Measurements from ENCODE around the gene TMEM106B.

The TMEM106B gene

GRCh38 chr7:12194426-12194825, 16.7 kb upstream of the TMEM106B start:
- no peak for DNase-seq (ENCODE audit: low read depth, low spot score)
- no peak for TF ChIP-seq CTCF (IDR thresholded peaks at IDR 0.05; ENCODE audit: low read depth, low read length)
- in situ Hi-C loops (cut with HindIII; ENCODE audit: low sequenced_read_pairs) = no loop called here
- H3K4me3 ChIP-seq (ENCODE audit: low read depth, low read length) = no peak overlapping the region

- H3K4me3 ChIP-seq (ENCODE audit: low read depth, low read length) = no peak overlapping the region
- in situ Hi-C loops (cut with HindIII; ENCODE audit: low sequenced_read_pairs) = no loop called here
- no peak for DNase-seq (ENCODE audit: low read depth, low spot score)
- no peak for TF ChIP-seq CTCF (IDR thresholded peaks at IDR 0.05; ENCODE audit: low read depth, low read length)
Measured at GRCh38 chr7:12196386-12196785, 14.7 kb upstream of the TMEM106B start.

GRCh38 chr7:12199363-12199762, 11.7 kb upstream of the TMEM106B start:
- no peak overlapping the region for H3K4me3 ChIP-seq (ENCODE audit: low read depth, low read length)
- TF ChIP-seq CTCF (IDR thresholded peaks at IDR 0.05; ENCODE audit: low read depth, low read length) = no peak
- DNase-seq (ENCODE audit: low read depth, low spot score) = peak; percentile 9
- in situ Hi-C loops (cut with HindIII; ENCODE audit: low sequenced_read_pairs) = no loop called here

DNA sequence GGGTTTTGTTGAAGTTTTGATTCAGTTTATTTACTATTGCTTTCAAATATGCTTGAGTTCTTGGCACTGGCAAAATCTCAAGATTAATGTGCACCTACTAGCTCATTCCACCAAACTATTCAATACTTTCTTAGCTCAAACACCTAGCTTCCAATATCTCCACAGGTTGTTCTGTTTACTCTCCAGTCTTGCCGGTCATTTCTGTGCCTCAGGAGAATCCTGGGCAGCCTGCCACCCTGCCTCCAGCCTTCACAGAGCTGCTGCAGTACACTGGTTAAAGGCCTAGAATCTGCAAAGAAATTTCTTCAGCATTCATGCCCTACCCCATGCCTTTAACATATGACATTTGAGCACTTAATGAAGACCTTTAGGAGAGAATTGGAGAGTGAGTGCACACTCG, 4.0 kb upstream of the TMEM106B start:
- in situ Hi-C loops (cut with HindIII; ENCODE audit: low sequenced_read_pairs) = no loop called here
- DNase-seq (ENCODE audit: low read depth, low spot score) = no peak
- no peak overlapping the region for H3K4me3 ChIP-seq (ENCODE audit: low read depth, low read length)
- no peak for TF ChIP-seq CTCF (IDR thresholded peaks at IDR 0.05; ENCODE audit: low read depth, low read length)

- in situ Hi-C loops (cut with HindIII; ENCODE audit: low sequenced_read_pairs) = no loop called here
- DNase-seq (ENCODE audit: low read depth, low spot score) = no peak
- H3K4me3 ChIP-seq (ENCODE audit: low read depth, low read length) = no peak overlapping the region
- TF ChIP-seq CTCF (IDR thresholded peaks at IDR 0.05; ENCODE audit: low read depth, low read length) = no peak
Measured at GRCh38 chr7:12209221-12209620, 1.9 kb upstream of the TMEM106B start.

DNA sequence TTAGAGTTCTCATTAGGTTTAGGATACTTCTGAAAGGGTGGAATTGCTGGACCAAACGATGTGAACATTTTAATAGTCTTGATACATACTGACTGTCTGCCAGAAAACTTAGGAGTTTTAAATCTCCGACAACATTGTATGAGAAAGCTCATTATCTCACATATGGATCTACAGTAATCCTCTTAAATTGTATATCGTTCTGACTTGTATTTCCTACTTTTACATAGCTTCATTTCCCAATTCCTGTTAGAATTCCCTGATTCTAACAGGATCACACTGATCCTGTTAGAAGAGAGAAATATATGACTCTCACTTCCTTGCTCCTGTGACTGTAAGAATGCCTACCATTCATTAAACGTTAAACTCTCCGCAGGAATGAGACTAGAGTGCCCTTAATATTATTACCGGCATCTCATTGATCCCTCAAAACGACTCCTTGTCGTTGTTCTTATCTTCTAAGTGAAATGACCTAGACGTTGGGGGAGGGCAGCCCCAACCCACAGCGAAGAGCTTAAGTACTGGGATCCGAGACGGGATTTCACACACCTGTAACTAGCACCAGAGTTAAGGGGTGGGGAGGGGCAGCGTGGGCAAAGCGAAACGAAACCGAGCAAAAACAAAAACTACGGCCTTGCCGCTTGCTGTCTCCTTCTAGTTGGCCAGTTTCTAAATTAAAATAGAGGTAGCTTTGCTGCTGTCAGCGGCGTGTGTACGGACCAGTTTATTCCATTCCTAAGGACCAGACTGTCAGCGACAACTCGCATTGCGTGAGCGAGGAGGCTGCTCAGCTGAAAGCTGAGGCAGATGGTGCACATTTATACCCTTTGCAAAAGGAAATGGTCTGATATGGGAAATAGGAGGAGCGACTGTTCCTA, 678 bp upstream of the TMEM106B start:
- peak overlapping the region; percentile 83 for H3K4me3 ChIP-seq (ENCODE audit: low read depth, low read length)
- no peak for TF ChIP-seq CTCF (IDR thresholded peaks at IDR 0.05; ENCODE audit: low read depth, low read length)
- DNase-seq (ENCODE audit: low read depth, low spot score) = no peak
- in situ Hi-C loops (cut with HindIII; ENCODE audit: low sequenced_read_pairs) = no loop called here

All from astrocyte of the spinal cord (primary cell).